NCI-H460 (cell line): Measurements from ENCODE around the gene FGF22. TPM values are rescaled to one million over a fixed set of nuclear protein-coding genes. Genes with fewer than 3 reads are reported as not detected.
"Not testable (repeated sequence)": the region's sequence is repeated elsewhere in the genome, so short reads cannot be mapped to it uniquely, and the experiment has no call there.

Experiments
- DNase-seq: peaks from one replicate; pipeline ENCODE4 v3.0.0-alpha.2; 2016; ENCODE audit warnings: low read depth; ENCODE audit errors: extremely low read depth
- polyA plus RNA-seq: library from polyadenylated mRNA; depleted of rRNA; stranded (reverse); fragments of >200 nt; gene quantifications from 2 replicates; pipeline ENCODE4 v1.2.3, GENCODE V29; 2014; cell fraction: nucleus; rRNA removed
- total RNA-seq: library from RNA; depleted of rRNA; stranded (reverse); fragments of >200 nt; shearing (Covaris generic); gene quantifications from 2 replicates; pipeline ENCODE4 v1.2.3, GENCODE V29; 2014; rRNA removed

Gene FGF22
- total RNA-seq, result not detected in 2 replicates
- 0.85 and 1.3 TPM in 2 replicates for polyA plus RNA-seq

DNA sequence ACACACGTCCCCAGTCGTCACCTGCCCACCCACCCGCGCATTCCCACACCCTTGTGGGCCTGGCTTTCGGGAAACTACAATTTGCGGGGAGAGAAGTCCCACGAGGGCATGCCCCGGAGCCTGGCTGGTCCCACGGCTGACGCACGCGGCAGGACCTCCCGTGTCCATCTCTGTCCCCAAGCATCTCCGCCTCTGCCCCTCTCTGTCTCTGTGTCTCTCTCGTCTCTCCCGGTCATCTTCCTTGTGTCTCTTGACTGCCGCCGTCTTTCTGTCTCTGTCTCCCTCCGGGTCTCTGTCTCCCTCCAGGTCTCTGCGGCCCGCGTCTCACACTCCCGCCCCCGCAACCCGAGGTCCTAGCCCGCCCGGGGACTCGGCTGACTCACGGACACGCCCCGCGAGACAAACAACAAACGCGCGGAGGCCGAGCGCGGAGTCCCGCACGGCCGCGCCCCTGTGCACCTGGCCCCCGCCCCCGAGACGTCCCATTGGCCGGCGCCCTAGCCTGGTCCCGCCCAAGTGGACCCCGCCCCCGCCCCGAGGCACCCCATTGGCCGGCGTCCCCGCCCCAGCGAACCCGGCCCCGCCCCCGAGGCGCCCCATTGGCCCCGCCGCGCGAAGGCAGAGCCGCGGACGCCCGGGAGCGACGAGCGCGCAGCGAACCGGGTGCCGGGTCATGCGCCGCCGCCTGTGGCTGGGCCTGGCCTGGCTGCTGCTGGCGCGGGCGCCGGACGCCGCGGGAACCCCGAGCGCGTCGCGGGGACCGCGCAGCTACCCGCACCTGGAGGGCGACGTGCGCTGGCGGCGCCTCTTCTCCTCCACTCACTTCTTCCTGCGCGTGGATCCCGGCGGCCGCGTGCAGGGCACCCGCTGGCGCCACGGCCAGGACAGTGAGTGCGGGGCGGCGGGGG is at the start of gene FGF22:
TSS of gene FGF22 (plus strand) at position 627 of the 908 bp plus-strand sequence. CDS start at position 674, 47 bp downstream.
- DNase-seq, result peak; percentile 80

DNA sequence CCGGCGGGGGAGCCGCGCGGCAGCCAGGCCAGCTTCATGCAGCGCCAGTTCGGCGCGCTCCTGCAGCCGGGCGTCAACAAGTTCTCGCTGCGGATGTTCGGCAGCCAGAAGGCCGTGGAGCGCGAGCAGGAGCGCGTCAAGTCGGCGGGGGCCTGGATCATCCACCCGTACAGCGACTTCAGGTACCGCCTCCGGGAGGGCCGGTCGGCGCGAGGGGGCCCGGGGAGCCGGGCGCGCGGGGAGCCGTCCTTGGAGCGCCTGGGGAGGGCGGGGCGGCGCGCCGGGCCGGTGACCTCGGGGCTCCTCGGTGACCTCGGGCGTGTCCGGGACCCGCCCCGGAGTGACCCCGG is 49.3 kb upstream of the FGF22 start:
- no peak for DNase-seq

DNA sequence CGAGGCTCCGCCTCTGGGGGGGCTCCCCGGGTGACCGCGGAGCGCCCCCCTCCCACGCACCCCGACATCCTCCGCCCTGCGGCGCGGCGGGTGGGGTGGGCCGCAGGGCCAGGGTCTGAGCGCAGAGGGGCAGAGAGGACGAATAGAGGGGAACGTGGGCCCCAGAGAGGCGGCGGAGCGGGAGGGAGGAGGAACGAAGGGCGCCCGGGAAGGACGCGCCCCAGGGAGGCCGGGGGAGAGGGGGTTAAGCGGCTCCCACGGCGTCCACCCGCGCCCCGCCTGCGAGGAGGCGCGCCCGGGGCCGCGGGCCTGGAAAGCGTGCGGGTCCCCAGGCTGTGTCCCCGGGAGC is 49.0 kb upstream of the FGF22 start:
- no peak for DNase-seq

DNA sequence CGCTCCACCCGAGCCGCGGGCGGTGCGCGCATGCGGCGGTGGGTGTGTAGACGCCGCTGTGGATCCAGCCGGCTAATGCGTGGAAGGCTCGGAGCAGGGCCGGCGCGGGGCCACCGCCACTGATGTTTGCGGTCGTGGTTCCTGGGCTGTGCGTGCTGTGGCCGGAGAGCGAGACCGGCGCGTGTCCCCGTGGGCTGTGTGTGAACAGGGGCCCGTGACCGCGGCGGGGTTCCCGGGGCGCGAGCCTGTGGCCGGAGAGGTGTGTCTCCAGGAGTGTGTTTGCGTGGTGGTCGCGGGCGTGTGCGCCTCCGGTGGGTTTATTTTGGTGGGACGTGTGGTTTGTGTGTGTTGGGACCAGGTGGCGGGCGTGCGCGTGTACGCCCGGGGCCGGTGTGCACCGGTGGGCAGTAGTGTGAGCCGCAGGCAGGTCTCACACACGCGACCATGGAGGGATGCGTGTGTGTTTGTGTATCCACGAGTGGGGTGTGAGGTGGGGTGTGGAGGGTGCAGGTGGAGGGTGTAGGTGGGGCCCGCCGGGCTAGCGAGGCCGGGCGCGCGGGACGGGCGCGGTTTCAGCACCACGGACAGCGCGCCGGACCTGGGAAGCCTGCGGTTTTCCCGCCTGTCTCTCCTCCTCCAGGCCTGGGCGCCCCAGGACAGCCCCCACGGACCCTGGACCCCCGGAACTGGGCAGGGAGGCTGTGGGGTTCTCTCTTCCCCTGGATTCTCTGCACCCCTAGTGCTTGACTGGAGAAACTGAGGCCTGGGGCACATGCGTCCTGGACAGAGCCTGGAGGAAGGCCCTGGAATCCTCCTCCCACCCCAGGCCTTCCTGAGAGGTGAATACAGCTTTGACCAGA is 48.4 kb upstream of the FGF22 start:
- DNase-seq, result no peak

DNA sequence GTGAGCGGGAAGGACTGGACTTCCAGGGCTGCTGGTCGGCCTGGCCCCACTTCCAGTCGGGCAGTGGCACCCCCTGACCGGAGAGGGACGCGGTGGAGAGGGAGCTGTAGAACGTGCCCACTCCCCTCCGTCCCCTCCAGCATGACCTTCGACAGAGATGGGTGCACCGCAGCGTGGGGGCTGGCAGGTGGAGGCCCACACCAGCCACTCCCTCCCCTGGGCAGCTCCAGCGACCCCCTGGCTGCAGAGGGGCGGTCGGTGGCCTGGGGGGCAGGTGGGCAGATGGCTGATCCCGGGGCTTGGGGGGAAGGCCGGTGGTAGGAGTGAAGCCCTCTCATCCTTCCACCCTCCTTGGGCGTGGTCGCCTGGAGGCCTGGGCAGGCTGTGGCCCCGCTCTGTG is 47.6 kb upstream of the FGF22 start:
- DNase-seq, result no peak

DNA sequence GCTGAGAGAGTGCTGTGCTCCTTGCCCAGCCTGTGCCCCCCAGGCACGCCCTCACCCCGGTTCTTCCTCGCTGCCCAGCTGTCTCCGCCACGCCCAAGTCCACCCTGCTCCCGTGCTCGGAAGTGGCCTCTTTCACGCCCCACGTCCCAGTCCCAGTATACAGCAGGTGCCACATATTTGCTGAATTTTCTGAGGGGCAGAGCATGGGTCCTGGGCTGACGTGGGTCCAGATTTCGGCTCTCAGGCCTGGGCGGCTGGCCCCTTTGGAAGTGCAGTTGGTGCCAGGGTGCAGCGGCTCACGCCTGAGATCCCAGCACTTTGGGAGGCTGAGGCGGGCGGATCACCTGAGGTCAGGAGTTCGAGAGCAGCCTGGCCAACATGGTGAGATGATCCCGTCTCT is 46.6 kb upstream of the FGF22 start:
- no peak for DNase-seq

DNA sequence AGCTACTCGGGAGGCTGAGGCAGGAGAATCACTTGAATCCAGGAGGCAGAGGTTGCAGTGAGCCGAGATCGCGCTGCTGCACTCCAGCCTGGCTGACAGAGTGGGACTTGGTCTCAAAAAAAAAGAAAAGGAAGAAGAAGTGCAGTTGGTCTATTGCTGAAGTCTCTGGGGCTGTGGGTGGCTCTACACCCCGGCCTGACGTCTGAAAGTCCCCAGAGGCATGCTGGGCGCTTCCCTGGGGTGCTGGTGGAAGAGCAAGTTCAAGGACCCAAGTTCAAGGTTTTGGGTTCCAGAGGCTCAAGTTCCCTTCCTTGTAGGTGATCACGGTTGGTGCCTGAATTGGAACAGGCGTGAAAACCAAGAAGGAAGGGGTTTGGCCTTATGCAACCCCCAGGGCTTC is 46.2 kb upstream of the FGF22 start:
- DNase-seq, result no peak

DNA sequence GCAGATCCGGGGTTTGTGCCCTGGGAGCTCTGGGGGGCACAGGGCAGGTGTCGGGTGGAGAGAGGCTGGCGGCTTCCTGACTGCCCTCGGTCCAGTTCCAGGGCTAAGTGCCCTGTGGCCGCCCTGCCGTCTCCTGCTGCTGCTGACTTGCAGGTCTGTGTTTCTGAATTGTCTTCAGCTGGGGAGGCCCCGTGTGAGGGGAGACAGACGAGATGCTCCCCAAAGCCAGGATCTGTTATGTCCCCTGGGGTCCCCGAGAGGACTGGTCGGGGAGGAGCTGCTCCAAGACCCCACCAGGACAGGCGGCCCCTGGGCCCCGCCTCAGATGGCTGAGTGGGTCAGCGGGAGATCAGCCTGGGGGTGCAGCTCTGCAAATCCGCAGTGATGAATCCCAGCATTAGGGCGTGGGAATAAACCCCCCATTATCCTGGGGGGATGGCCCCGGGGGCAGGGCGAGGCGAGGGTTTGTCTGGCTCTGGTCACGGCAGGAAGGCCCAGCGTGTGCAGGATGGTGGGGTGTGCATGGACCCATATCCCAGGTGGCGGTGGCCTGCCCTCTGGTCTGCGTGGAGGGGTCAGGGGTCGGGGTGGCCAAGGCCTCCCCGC is 45.3 kb upstream of the FGF22 start:
- DNase-seq, result no peak

DNA sequence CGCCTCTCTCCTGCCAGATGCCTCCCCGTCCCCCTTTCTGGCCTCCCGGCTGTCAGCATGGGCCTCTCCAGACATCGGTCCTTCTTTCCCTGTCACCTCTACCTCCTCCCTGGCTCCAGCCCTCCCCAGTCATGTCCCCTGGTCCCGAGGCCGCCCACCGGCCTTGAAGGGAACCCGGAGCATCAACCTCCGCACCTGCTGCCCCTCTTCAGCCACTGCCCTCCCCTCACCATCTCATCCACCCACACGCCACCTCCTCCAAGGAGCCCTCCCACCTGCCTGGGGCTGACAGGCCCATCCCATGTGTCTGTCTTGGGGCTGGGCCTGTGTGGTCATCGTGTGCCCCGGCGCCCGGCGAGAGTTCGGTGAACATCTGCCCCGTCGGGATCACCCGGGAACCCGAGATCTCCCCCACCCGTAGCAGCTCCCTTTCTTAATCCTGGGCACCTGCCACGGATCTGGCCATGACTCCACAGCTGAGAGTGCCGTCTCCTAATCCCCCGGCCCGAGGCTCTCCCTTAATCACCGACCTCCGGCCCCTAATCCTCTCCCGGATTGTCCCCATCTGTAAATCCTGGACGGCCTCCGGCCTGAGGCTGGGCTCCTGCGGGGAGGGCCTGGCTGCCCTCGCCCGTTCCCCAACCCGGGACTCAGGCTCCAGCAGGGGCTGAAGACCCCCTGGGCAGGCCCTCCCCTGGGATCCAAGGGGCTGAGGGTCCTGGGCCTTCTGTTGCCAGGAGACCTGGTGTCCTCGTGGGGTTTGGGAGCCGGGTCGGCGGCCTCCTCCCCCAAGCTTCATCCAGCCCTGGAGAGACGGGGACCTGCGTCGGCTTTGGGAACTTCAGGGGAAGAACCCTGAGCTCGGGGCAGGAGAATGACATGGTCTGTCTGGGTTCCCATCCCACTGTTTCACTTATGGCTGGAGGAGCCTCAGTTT is 44.1 kb upstream of the FGF22 start:
- no peak for DNase-seq

DNA sequence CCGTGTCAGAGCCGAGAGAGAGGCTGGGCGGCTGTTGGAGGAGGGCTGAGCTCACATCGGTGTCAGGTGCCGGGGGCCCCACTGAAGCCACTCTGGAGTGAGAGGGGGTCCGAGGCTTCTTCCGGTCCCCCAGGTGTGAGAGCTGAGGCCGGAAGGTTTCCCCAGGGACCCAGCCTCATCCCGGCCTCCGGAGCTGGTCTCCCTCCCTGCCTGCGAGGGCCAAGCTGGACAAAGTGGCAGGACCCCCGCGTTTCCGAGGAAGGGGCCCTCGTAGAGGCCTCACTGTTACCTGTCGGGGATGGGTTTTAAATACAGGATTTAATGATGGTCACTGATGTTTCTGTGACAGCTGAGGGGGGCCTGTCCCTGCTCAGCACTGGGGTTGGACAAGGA is 43.4 kb upstream of the FGF22 start:
- no peak for DNase-seq

DNA sequence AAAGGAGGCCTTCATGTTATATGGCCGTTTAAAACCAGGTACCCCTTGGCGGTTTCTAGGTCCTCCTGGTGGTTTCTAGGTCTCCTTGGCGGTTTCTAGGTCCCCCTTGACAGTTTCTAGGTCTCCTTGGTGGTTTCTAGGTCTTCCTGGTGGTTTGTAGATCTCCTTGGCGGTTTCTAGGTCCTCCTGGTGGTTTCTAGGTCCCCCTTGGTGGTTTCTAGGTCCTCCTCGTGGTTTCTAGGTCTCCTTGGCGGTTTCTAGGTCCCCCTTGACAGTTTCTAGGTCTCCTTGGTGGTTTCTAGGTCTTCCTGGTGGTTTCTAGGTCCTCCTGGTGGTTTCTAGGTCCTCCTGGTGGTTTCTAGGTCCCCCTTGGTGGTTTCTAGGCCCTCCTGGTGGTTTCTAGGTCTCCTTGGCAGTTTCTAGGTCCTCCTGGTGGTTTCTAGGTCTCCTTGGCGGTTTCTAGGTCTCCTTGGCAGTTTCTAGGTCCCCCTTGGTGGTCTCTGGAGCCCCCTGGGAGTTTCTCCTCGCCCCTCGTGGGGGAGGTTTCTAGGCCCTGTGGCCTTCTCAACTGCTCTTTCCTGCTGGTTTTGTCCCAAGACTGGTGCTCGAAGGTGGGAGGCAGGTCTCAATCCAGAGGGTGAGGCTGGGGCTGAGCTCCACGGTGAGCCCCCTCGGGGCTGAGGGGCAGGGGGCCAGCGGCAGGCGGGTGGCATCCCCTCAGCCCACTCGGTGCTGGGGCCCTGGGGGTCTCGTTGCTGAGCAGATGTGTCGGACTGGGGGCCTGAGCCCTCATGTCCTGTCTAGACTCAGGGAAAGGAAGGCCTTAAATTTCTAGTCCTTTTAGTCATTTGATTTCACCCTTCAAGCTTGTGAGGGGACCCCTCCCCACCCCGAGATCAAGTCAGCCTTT is 42.0 kb upstream of the FGF22 start:
- DNase-seq, result no peak

DNA sequence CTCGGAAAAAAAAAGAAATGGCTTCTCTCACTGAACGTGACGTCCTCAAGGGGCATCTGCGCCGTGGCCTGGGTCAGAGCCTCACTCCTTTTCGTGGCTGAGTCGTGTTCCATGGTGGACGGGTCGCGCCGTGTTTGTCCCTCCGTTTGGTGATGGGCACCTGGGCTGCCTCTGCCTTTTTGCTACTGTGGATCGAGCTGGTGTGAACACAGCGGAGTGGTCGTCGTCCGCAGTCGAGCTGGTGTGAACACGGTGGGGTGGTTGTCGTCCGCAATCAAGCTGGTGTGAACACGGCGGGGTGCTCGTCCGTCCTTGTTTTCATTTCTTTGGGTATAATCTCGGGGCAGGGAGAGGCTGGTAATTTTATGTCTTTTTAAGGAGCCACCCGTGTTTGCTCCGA is 38.4 kb upstream of the FGF22 start:
- no peak for DNase-seq

DNA sequence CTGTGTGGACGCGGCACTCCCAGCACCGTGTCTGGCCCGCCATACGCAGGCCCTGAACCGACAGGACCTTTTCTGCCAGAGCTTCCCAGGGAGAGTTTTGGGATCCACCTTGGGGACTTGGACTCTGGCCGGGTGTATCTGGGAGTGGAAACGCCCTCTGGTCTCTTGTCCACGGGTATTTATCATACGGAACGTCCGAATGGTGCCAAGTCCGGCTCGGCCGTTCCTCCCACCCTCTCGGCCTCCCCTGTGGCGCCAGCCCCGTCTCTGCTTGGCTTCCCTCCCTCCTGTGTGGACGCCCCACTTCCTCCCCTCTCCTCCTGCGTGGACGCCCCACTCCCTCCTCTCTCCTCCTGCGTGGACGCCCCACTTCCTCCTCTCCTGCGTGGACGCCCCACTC is 37.9 kb upstream of the FGF22 start:
- no peak for DNase-seq

DNA sequence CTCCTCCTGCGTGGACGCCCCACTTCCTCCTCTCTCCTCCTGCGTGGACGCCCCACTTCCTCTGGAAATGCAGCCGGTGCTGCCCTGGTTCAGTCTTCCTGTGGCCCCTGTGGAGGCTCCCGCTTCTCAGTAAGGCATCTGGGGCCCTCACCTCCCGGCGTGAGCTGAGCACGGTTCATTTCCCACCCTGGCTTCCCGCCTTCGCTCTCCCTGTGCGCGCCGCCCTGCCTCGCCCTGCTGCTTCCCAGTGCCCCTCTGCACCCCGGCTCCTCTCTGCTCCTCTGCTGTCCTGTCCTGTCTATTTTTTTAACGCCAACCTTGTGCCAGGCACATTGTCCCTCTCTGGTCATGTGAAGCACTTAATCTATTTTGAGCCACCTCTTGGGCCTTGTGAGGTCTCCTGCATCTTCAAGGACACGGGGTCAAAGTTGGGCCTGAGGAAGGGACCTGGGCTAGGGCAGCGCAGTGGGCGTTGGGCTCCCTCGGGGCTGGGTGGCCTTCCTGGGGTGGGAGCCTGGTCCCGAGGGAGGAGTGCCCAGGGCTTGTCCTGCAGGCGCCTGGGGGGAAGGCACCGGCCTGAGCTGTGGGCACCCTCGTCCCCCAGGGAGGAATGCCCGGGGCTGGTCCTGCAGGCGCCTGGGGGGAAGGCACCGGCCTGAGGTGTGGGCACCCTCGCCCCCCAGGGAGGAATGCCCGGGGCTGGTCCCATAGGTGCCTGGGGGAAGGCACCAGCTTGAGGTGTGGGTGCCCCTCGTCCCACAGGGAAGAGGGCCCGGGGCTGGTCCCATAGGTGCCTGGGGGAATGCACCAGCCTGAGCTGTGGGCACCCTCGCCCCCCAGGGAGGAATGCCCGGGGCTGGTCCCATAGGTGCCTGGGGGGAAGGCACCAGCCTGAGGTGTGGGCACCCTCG is 37.0 kb upstream of the FGF22 start:
- DNase-seq, result no peak

DNA sequence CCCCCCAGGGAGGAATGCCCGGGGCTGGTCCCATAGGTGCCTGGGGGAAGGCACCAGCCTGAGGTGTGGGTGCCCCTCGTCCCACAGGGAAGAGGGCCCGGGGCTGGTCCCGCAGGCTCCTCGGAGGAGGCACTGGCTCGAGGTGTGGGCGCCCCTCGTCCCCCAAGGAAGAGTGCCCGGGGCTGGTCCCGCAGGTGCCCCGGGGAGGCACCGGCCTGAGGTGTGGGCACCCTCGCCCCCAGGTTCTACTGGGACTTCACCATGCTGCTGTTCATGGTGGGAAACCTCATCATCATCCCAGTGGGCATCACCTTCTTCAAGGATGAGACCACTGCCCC is 36.4 kb upstream of the FGF22 start:
- not testable (repeated sequence) for DNase-seq

DNA sequence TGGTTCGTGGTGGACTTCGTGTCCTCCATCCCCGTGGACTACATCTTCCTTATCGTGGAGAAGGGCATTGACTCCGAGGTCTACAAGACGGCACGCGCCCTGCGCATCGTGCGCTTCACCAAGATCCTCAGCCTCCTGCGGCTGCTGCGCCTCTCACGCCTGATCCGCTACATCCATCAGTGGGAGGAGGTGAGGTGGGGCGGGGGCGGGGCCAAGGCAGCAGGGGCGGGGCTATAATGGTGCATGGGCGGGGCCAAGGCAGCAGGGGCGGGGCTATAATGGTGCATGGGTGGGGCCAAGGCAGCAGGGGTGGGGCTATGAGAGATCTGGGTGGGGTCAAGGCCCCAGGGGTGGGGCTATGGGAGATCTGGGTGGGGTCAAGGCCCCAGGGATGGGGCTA is 35.9 kb upstream of the FGF22 start:
- DNase-seq, result not testable (repeated sequence)

DNA sequence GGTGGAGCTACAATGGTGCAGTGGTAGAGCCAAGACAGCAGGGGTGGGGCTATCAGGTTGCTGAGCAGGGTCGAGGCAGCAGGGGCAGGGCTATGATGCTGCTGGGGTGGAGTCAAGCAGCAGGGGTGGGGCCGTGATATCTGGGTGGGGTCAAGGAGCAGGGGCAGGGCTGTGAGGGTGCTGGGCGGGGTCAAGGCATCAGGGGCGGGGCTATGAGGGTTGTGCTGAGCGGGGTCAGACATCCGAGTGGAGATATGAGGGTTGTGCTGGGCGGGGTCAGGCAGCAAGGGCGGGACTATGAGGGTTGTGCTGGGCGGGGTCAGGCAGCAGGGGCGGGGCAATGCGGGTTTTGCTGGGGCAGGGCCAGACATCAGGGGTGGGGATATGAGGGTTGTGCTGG is 35.3 kb upstream of the FGF22 start:
- no peak for DNase-seq
